Measurements from ENCODE around the gene TAS2R19. TPM values are rescaled to one million over a fixed set of nuclear protein-coding genes. Genes with fewer than 3 reads are reported as not detected.
"Not testable (repeated sequence)": the region's sequence is repeated elsewhere in the genome, so short reads cannot be mapped to it uniquely, and the experiment has no call there.

The TAS2R19 gene
- total RNA-seq: 1 to 10 TPM in 3 of 4 donors, not detected in 1; 1.9 to 5.7 (median 5.3) TPM

GRCh38 chr12:11022520-11022919 is at the start of gene TAS2R19:
Gene TAS2R19, minus strand, starts transcription at chr12:11022620. Its CDS starts 49 bp downstream, at chr12:11022571.
- H3K27ac ChIP-seq: no peak within 1 kb of the TSS
- peaks cover 0 to 7% (median 0%) of the 10 kb centered on the region in 3 donors for H3K4me1 ChIP-seq
- no peaks in the 10 kb centered on the region for H3K27me3 ChIP-seq
- WGBS, 2 donors (ENCODE audit: low coverage in 1 of 2): 92 to 100% methylated on average over 1 of the region's 1 CpG
- no peak within 1 kb of the TSS for H3K4me3 ChIP-seq
- H3K9me3 ChIP-seq: no peaks in the 10 kb centered on the region
- H3K36me3 ChIP-seq: peaks cover 0 to 12% of the 10 kb centered on the region in 2 donors
- TF ChIP-seq POLR2AphosphoS5 (IDR thresholded peaks at IDR 0.05) (no peak), EP300 (IDR thresholded peaks at IDR 0.05) (no peak), CTCF (IDR thresholded peaks at IDR 0.05) (no peak), POLR2A (IDR thresholded peaks at IDR 0.05) (no peak)
- ATAC-seq: no peak

- no peak overlapping the region for H3K4me3 ChIP-seq
- H3K9me3 ChIP-seq: no peaks in the 10 kb centered on the region
- no peak for TF ChIP-seq POLR2AphosphoS5 (IDR thresholded peaks at IDR 0.05)
- TF ChIP-seq POLR2A (IDR thresholded peaks at IDR 0.05): no peak
- no peak for TF ChIP-seq CTCF (IDR thresholded peaks at IDR 0.05)
- no peak for TF ChIP-seq EP300 (IDR thresholded peaks at IDR 0.05)
- H3K36me3 ChIP-seq: no peaks in the 10 kb centered on the region
- no peak overlapping the region for H3K27ac ChIP-seq
- H3K27me3 ChIP-seq: no peaks in the 10 kb centered on the region
- whole genome bisulfite sequencing, 2 donors (ENCODE audit: low coverage in 1 of 2): 64 to 67% methylated on average over 2 to 4 of the region's 4 CpGs
- peaks cover 0 to 16% (median 0%) of the 10 kb centered on the region in 3 donors for H3K4me1 ChIP-seq
- ATAC-seq: no peak
Observed at GRCh38 chr12:11071414-11071813, 49.0 kb upstream of the TAS2R19 start.

- no peaks in the 10 kb centered on the region for H3K27me3 ChIP-seq
- H3K4me3 ChIP-seq: no peak overlapping the region
- no peaks in the 10 kb centered on the region for H3K36me3 ChIP-seq
- H3K27ac ChIP-seq: no peak overlapping the region
- H3K4me1 ChIP-seq: peaks cover 0 to 16% (median 0%) of the 10 kb centered on the region in 3 donors
- 57 to 69% methylated on average over 1 of the region's 1 CpG for WGBS, 2 donors (ENCODE audit: low coverage in 1 of 2)
- TF ChIP-seq POLR2AphosphoS5 (IDR thresholded peaks at IDR 0.05) (no peak), POLR2A (IDR thresholded peaks at IDR 0.05) (no peak), CTCF (IDR thresholded peaks at IDR 0.05) (no peak), EP300 (IDR thresholded peaks at IDR 0.05) (no peak)
- no peaks in the 10 kb centered on the region for H3K9me3 ChIP-seq
- ATAC-seq: no peak
Observed at GRCh38 chr12:11070999-11071398, 48.6 kb upstream of the TAS2R19 start.

GRCh38 chr12:11069854-11070365 is 47.5 kb upstream of the TAS2R19 start:
- no peak for TF ChIP-seq EP300 (IDR thresholded peaks at IDR 0.05)
- no peak for TF ChIP-seq POLR2AphosphoS5 (IDR thresholded peaks at IDR 0.05)
- TF ChIP-seq POLR2A (IDR thresholded peaks at IDR 0.05): no peak
- no peak for TF ChIP-seq CTCF (IDR thresholded peaks at IDR 0.05)
- no peak overlapping the region for H3K4me3 ChIP-seq
- H3K27me3 ChIP-seq: no peaks in the 10 kb centered on the region
- no peak overlapping the region for H3K27ac ChIP-seq
- H3K4me1 ChIP-seq: peaks cover 0 to 16% (median 0%) of the 10 kb centered on the region in 3 donors
- H3K36me3 ChIP-seq: no peaks in the 10 kb centered on the region
- no peaks in the 10 kb centered on the region for H3K9me3 ChIP-seq
- 81% methylated on average over 4 to 5 of the region's 5 CpGs for WGBS, 2 donors (ENCODE audit: low coverage in 1 of 2)
- ATAC-seq: no peak

GRCh38 chr12:11067514-11067913 is 45.1 kb upstream of the TAS2R19 start:
- peak; percentile 43 for ATAC-seq
- H3K4me3 ChIP-seq: no peak overlapping the region
- no peaks in the 10 kb centered on the region for H3K9me3 ChIP-seq
- no peaks in the 10 kb centered on the region for H3K36me3 ChIP-seq
- H3K27me3 ChIP-seq: no peaks in the 10 kb centered on the region
- whole genome bisulfite sequencing, 2 donors (ENCODE audit: low coverage in 1 of 2): 2 to 16% methylated on average over 2 of the region's 2 CpGs
- TF ChIP-seq POLR2A (IDR thresholded peaks at IDR 0.05) (no peak), EP300 (IDR thresholded peaks at IDR 0.05) (no peak), CTCF (IDR thresholded peaks at IDR 0.05) (no peak), POLR2AphosphoS5 (IDR thresholded peaks at IDR 0.05) (no peak)
- H3K27ac ChIP-seq: no peak overlapping the region
- H3K4me1 ChIP-seq: peaks cover 0 to 16% (median 0%) of the 10 kb centered on the region in 3 donors

GRCh38 chr12:11062194-11062593 is 39.8 kb upstream of the TAS2R19 start, which contains the start of gene TAS2R46:
Gene TAS2R46, minus strand, starts transcription at chr12:11062294. Its CDS starts 0 bp downstream, at chr12:11062294.
- not testable (repeated sequence) for H3K4me1 ChIP-seq, ATAC-seq, H3K4me3 ChIP-seq, H3K27ac ChIP-seq, H3K36me3 ChIP-seq, H3K27me3 ChIP-seq, H3K9me3 ChIP-seq
- 83 to 100% methylated on average over 1 of the region's 1 CpG for WGBS, 2 donors (ENCODE audit: low coverage in 1 of 2)

All from gastroesophageal sphincter (tissue), 4 donors.